Thymus (tissue), 11 donors: ENCODE measurements around the gene L1TD1. TPM values are rescaled to one million over a fixed set of nuclear protein-coding genes. Genes with fewer than 3 reads are reported as not detected.
"Not testable (repeated sequence)": the region's sequence is repeated elsewhere in the genome, so short reads cannot be mapped to it uniquely, and the experiment has no call there.

Experiments used
- DNase-seq, 9 donors: peaks; one replicate each; pipeline ENCODE4 v3.0.0-alpha.2; 2013; ENCODE audit warnings: low spot score in 9 of 9, low read depth in 6 of 9, missing footprints in 1 of 9
- H3K27ac ChIP-seq, 2 donors: one replicate each; pipeline ENCODE4 v1.5.1; 2013; ENCODE audit warnings: control low read depth in 1 of 2, low read depth in 1 of 2, low read length in 1 of 2, mild to moderate bottlenecking in 1 of 2, moderate library complexity in 1 of 2
- H3K27me3 ChIP-seq, 2 donors: one replicate each; pipeline ENCODE4 v1.5.1; 2013; ENCODE audit warnings: low read length in 1 of 2; ENCODE audit not compliant: control insufficient read depth in 2 of 2, insufficient read depth in 1 of 2
- H3K36me3 ChIP-seq, 2 donors: one replicate each; pipeline ENCODE4 v1.5.1; 2013; ENCODE audit warnings: low read length in 1 of 2, mild to moderate bottlenecking in 1 of 2, moderate library complexity in 1 of 2; ENCODE audit not compliant: control insufficient read depth in 2 of 2, insufficient read depth in 2 of 2
- H3K4me1 ChIP-seq, 2 donors: one replicate each; pipeline ENCODE4 v1.5.1; 2013; ENCODE audit warnings: low read length in 2 of 2; ENCODE audit not compliant: control insufficient read depth in 2 of 2, insufficient read depth in 2 of 2
- H3K4me3 ChIP-seq, 2 donors: one replicate each; pipeline ENCODE4 v1.5.1; 2013; ENCODE audit warnings: low read length in 2 of 2, control low read depth in 1 of 2, mild to moderate bottlenecking in 1 of 2
- H3K9me3 ChIP-seq, 2 donors: one replicate each; pipeline ENCODE4 v1.5.1; 2013; ENCODE audit warnings: low read length in 1 of 2, mild to moderate bottlenecking in 1 of 2; ENCODE audit not compliant: control insufficient read depth in 2 of 2, insufficient read depth in 1 of 2
- WGBS: extraction: QIAGEN DNeasy Blood & Tissue Kit; methylation state at CpG from one replicate; pipeline ENCODE4 v1.1.7; 2013; 5-methylcytosine and 5-hydroxymethylcytosine counted together
- polyA plus RNA-seq: library from polyadenylated mRNA; stranded (reverse); fragments of 200-250 nt; gene quantifications from one replicate; pipeline ENCODE4 v1.2.3, GENCODE V29; 2013
- total RNA-seq: library from RNA; stranded (reverse); fragments of 120-200 nt; gene quantifications from one replicate; pipeline ENCODE4 v1.2.4, GENCODE V29; 2013
- donor health status: healthy.

L1TD1 gene
- total and polyA plus RNA-seq, 2 donors: 0.42 to 0.80 TPM

DNA sequence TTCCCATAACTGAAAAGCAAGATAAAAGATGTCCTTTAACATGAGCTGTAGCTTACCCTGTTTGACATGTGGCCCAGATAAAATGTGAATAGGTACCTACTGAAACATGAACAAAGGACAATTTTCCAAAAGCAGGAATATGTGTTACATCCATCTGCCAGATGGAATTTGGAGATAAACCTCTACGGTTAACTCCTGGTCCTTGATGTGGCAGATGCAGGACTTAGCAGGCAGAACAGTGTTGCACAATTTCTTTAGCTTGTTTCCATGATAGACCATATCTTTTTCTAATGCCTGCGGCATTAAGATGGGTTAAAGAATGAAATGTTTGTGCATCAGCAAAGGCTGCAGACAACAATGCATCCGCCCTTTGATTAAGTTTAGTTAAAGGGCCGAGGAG, 14.6 kb upstream of the L1TD1 start:
- H3K36me3 ChIP-seq, H3K4me3 ChIP-seq, DNase-seq, H3K27ac ChIP-seq, H3K9me3 ChIP-seq, H3K4me1 ChIP-seq, H3K27me3 ChIP-seq: not testable (repeated sequence)
- 96% methylated on average over 4 of the region's 4 CpGs for whole genome bisulfite sequencing

DNA sequence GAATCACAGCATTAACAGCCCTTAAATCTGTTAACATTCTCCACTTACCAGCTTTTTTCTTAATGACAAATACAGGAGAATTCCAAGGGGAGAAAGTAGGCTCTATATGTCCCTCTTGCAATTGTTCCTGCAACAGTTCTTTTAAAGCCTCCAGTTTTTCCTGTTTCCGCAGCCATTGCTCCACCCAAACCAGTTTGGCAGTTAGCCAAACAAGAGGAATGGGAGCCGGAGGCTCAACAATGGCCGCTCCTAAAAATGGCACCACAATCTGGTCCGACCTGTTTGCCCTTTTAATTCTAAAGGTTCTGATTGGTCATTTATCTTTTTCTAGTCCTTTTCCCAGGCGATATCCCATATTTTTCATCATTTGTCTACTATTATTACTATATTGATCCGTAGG, 14.0 kb upstream of the L1TD1 start:
- 95% methylated on average over 6 of the region's 6 CpGs for WGBS
- DNase-seq: no peak

DNA sequence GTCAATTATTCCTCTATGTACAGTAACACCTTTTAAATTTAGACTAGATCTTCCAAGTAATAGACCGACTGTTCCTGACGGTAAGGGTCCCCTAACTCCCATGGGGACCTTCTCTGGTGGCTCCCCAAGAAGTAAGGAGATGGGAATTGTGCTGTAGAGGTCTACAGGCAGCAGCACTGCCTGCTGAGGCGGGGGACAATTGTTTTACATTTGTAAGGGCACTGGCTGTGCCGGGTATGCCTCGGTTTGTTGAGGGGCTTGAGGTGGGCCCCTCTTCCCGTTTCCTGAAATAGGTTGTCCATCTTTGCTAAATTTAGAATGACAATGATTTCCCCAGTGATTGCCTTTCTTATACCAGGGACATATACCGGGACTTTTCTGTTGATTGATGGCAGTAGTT, 13.1 kb upstream of the L1TD1 start:
- peaks cover 0 to 3% of the 10 kb centered on the region in 2 donors for H3K4me1 ChIP-seq
- no peaks in the 10 kb centered on the region for H3K27me3 ChIP-seq
- no peak overlapping the region for H3K4me3 ChIP-seq
- H3K36me3 ChIP-seq: no peaks in the 10 kb centered on the region
- 82% methylated on average over 7 of the region's 7 CpGs for WGBS
- H3K27ac ChIP-seq: no peak overlapping the region
- DNase-seq: no peak
- H3K9me3 ChIP-seq: no peaks in the 10 kb centered on the region

More for the DNA sequence above, 14.0 kb upstream of the L1TD1 start:
- Histone ChIP-seq H3K4me1 (peaks cover 0 to 3% of the 10 kb centered on the region in 2 donors), H3K9me3 (no peaks in the 10 kb centered on the region), H3K4me3 (no peak overlapping the region), H3K27ac (no peak overlapping the region), H3K36me3 (no peaks in the 10 kb centered on the region), H3K27me3 (no peaks in the 10 kb centered on the region)

DNA sequence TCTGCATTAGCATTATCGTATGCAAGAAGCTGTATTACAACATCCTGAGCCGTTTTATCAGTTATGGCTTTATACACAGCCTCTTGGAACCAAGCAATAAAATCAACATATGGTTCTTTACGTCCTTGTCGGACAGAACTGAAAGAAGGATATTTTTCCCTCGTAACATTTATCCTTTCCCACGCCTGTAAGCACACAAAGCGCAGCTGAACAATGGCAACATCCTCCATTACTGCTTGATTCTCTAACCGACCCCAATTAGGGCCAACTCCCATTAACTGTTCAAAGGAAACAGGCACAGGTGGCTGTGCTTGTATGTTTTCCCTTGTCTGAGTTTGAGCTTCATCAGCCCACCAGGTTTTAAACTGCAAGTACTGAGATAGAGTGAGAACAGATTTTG, 12.5 kb upstream of the L1TD1 start:
- WGBS: 91% methylated on average over 8 of the region's 8 CpGs
- H3K36me3 ChIP-seq, H3K4me3 ChIP-seq, DNase-seq, H3K9me3 ChIP-seq, H3K27me3 ChIP-seq, H3K27ac ChIP-seq, H3K4me1 ChIP-seq: not testable (repeated sequence)

DNA sequence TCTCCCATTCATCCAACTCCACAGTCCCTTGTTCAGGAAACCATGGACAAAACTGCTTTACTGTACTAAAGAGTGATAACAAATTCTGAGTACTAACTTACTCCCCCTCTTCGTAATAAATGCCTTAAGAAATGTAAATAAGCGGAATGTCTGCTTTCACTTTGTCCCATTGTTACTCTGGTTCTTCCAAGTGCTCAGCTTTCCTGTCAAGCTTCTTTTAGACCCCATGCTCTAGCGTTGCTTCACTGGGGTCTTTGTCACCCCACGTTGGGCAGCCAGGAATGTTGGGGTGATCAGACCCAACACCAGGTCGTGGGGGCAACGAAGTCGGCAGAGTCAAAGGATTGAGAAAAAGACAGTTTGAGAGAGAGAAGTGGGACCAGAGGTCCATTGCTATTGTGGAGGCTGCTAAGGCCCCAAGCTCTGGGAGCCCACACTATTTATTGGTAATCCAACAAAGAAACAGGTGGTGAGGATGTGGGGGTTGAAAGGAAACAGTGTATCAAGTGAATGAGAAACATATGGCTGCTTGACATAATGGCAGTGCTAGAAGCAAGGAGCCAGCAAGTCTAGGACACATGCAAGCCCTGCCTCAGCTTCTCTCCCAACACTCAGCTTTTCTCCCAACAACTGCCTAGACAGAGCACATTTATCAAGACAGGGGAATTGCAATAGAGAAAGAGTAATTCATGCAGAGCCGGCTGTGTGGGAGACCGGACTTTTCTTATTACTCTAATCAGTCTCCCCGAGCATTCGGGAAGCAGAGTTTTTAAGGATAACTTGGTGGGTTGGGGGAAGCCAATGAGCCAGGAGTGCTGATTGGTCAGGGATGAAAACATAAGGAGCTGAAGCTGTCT, 11.3 kb upstream of the L1TD1 start:
- not testable (repeated sequence) for H3K36me3 ChIP-seq, H3K4me3 ChIP-seq, H3K4me1 ChIP-seq, H3K9me3 ChIP-seq, H3K27me3 ChIP-seq, H3K27ac ChIP-seq, DNase-seq
- 83% methylated on average over 11 of the region's 11 CpGs for WGBS

DNA sequence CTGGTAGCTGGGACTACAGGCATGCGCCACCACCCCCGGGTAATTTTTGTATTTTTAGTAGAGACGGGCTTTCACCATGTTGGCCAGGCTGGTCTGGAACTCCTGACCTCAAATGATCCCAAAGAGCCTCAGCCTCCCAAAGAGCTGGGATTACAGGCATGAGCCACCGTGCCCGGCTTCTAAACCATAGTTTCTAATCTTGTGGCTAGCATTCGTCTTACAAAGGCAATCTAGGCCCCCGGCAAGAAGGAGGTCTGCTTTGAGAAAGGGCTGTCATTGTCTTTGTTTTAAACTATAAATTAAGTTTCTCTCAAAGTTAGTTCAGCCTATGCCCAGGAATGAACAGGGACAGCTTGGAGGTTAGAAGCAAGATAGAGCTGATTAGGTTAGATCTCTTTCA, 10.3 kb upstream of the L1TD1 start:
- Histone ChIP-seq H3K4me1 (peaks cover 0 to 3% of the 10 kb centered on the region in 2 donors), H3K36me3 (no peaks in the 10 kb centered on the region), H3K27ac (no peak overlapping the region), H3K9me3 (no peaks in the 10 kb centered on the region), H3K27me3 (no peaks in the 10 kb centered on the region), H3K4me3 (no peak overlapping the region)
- no peak for DNase-seq
- WGBS: 98% methylated on average over 7 of the region's 7 CpGs

DNA sequence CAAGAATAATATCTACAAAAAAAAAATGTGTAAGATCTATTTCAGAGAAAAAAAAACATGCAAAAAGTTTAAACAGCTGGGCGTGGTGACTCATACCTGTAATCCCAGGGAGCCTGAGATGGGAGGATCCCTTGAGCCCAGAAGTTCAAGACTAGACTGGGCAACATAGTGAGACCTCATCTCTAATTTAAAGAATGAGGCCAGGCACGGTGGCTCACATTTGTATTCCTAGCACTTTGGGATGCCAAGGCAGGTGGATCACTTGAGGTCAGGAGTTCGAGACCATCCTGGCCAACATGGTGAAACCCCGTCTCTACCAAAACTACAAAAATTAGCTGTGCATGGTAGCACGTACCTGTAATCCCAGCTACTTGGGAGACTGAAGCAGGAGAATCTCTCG, 9.4 kb upstream of the L1TD1 start:
- WGBS: 97% methylated on average over 6 of the region's 6 CpGs

DNA sequence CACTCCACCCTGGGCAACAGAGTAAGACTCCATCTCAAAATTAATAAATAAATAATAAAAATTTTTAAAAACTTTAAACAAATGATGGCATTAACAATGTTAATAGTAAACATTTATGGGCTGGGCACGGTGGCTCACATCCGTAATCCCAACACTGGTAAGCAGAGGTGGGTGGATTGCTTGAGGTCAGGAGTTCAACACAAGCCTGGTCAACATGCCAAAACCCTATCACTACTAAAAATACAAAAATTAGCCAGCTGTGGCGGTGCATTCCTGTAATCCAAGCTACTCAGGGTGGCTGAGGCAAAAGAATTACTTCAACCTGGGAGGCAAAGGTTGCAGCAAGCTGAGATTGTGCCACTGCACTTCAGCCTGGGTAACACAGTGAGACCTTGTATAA, 9.0 kb upstream of the L1TD1 start:
- 97% methylated on average over 3 of the region's 3 CpGs for WGBS
- no peaks in the 10 kb centered on the region for H3K36me3 ChIP-seq
- DNase-seq: no peak

More for the DNA sequence above, 9.4 kb upstream of the L1TD1 start:
- H3K27me3 ChIP-seq, H3K36me3 ChIP-seq, H3K4me3 ChIP-seq, H3K4me1 ChIP-seq, H3K9me3 ChIP-seq, DNase-seq, H3K27ac ChIP-seq: not testable (repeated sequence)

DNA sequence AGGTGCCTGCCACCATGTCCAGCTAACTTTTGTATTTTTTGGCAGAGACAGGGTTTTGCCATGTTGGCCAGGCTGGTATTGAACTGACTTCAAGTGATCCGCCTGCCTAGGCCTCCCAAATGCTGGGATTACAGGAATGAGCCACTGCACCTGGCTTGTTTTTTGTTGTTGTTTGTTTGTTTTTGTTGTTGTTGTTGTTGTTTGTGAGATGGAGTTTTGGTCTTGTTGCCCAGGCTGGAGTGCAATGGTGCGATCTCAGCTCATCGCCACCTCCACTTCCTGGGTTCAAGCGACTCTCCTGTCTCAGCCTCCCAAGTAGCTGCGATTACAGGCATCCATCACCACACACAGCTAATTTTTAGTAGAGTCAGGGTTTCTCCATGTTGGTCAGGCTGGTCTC, 7.1 kb upstream of the L1TD1 start:
- Histone ChIP-seq H3K9me3 (no peaks in the 10 kb centered on the region), H3K4me1 (peaks cover 0 to 3% of the 10 kb centered on the region in 2 donors), H3K4me3 (no peak overlapping the region), H3K27me3 (no peaks in the 10 kb centered on the region), H3K27ac (no peak overlapping the region), H3K36me3 (no peaks in the 10 kb centered on the region)
- DNase-seq: no peak
- WGBS: 98% methylated on average over 5 of the region's 5 CpGs

More for the DNA sequence above, 9.0 kb upstream of the L1TD1 start:
- Histone ChIP-seq H3K27me3 (no peaks in the 10 kb centered on the region), H3K27ac (no peak overlapping the region), H3K4me1 (peaks cover 0 to 3% of the 10 kb centered on the region in 2 donors), H3K9me3 (no peaks in the 10 kb centered on the region), H3K4me3 (no peak overlapping the region)
